DMS53 (cell line): ENCODE data around the gene ZNF729.
A peak's percentile ranks its signal among the peaks of the same experiment; 100 is the strongest.
"Not testable (repeated sequence)": the region's sequence is repeated elsewhere in the genome, so short reads cannot be mapped to it uniquely, and the experiment has no call there.

Experiments used
- DNase-seq: peaks from one replicate; lab custom pipeline; 2025; lab: John Stamatoyannopoulos, UW

The ZNF729 gene

GRCh38 chr19:22286151-22286810 lies at the start of gene ZNF729:
Gene ZNF729 (plus strand): TSS chr19:22286441. CDS start chr19:22286526, 85 bp downstream.
- no peak for DNase-seq

DNA sequence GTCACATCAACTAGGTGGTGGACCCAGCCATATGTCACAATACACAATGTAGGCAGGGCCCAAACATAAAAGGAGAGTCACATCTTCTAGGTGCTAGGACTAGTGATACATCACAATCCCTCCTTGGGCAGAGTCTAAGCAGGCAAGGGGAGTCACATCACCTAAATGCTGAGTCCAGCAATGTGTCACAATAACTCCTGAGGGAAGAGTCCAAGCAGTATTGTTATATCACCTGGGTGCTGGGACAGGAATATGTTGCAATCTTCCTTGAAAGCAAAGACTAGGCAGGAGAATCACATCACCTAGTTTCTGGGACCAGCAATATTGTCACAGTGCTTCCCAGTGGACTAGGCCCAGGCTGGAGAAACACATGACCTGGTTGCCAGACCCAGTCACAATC lies 29.4 kb upstream of the ZNF729 start:
- DNase-seq = no peak

GRCh38 chr19:22257381-22257780 lies 28.9 kb upstream of the ZNF729 start:
- DNase-seq = no peak

DNA sequence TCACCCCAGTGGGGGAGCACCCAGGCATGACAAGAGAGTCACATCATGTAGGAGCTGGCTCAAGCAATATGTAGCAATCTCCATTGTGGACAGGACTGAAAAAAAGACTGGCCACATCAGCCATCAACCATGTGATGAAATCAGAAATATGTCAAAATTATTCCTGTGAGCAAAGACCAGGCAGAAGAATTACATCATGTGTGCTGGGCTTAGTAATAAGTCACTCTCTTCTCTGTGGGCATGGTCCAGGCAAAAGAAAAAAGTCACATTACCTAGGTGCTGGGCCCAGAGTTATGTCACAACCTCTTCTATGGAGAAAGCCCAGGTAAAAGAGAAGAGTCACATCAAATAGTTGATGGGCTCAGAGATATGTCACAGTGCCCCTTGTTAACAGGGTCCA lies 28.3 kb upstream of the ZNF729 start:
- no peak for DNase-seq

DNA sequence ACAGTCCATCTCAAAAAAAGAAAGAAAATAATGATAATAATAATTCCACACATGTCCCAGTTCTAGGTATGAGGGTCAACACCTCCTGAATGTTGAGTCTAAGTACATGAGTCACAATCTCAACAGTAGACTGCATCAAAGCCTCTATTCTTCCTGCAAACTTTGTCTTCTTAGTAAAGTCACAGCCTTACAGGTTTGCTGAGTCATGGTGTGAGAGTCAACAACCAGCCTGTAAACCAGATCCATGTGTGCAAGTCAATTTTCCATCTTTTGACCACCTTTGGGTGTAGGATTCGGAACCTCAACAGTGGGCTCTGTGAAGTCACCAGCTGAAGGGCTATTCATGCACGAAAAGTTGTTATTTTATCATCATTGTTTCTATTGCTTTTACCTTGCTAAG lies 25.7 kb upstream of the ZNF729 start:
- peak; percentile 1 for DNase-seq

DNA sequence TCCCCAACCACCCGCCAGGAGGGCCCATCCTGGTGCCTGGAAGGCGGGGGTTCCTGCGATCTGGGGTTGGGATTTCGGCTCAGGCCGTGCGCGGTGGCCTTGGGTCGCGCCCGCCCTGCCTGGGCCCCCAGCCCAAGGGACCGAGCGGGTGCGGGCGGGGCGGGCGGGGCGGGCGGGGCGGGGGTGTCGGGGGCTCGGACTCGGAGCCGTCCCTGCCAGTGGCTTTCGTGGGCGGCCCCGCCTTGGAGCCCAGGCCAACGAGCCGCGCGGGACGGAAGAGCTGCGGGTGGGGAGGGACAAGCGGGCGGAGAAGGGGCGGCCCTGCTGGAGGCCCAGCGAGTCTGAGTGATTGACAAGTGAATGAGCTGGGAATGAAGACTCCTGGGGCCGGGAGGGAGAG lies 24.6 kb upstream of the ZNF729 start:
- no peak for DNase-seq

DNA sequence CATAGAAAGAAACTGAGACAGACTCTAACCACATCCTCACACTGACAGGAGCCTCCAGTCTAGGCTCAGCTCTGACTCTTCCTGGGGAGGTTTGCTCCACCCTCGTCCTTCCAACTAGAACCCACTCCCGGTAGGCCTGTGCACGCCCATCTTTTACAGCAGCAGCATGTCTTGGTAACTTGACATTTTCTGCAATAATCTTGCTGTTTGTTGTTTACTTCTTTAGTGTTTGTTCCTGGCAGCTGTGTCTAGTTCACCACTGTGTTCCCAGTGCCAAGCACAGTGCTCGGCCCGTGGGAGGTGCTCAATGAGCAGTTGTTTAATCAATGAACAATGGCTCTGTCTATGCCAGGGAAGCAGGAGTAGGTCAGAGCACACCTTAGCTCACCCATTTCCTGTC lies 23.1 kb upstream of the ZNF729 start:
- DNase-seq = no peak

- DNase-seq = not testable (repeated sequence)
Measured at GRCh38 chr19:22321554-22321953, 35.3 kb downstream of the ZNF729 start.

- no peak for DNase-seq
Measured at GRCh38 chr19:22326219-22326618, 40.0 kb downstream of the ZNF729 start.

DNA sequence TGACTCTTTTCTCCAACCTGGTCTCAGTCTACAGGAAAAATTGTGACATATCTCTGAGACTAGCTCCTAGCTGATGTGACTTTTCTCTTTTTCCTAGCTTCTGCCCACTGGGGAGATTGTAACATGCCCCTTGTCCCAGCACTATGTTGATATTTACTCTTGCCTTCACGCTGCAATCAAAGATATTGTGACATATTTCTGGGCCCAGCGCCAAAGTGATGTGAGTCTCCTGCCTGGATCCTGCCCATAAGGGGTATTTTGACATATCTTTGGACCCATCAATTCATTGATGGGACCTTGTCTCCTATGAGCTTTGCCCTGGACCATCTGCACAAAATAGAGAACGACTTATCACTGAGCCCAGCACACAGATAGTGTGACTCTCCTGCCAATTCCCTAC lies 41.1 kb downstream of the ZNF729 start:
- DNase-seq = no peak

- no peak for DNase-seq
Measured at GRCh38 chr19:22331521-22331920, 45.3 kb downstream of the ZNF729 start.

DNA sequence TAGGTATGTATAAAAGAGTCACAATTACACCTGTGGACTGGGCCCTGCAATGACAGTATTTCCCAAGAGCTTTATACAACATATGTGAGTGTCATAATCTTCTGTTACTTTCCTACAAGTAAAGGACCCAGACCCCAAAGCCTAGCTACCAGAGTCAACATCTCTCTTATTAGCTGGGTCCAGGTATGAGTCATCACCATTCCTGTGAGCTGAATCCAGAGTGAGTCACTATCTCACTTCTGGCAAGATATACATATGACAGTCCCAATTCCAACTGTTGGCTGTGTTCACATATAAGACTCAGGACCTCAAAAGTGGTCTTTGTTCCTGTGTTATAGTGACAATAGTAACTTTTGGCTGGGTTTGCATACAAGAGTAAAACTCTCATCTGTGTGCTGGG lies 46.7 kb downstream of the ZNF729 start:
- DNase-seq = peak; percentile 1

- DNase-seq = no peak
Measured at GRCh38 chr19:22335716-22336115, 49.5 kb downstream of the ZNF729 start.

DNA sequence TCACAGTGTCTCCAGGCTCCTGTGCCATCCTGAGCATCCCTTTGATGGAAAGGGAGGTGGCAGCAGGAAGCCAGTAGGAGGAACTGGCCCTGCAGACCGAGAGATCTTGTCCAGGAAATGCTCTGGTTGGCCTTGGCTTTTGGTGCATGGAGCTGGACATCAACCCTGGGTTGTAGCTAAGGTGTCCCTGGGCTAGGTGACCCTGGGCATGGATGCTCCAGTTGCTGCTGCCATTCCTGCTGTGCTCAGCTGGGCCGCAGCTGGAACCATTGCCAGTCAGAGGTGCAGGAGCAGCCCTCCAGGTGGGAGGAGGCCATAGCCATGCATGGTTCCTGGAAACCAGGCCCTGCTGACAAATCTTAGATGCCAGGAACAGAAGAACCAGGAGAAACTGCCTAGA lies 68.4 kb downstream of the ZNF729 start:
- DNase-seq = no peak
